Duodenal mucosa (tissue), 2 donors: Measurements from ENCODE around the gene GNAT1.
A peak's percentile ranks its signal among the peaks of the same experiment; 100 is the strongest.
"Not testable (repeated sequence)": the region's sequence is repeated elsewhere in the genome, so short reads cannot be mapped to it uniquely, and the experiment has no call there.

Source experiments
- H3K27ac ChIP-seq: one replicate; pipeline ENCODE4 v1.7.0; 2013; ENCODE audit warnings: low read depth, low read length
- H3K27me3 ChIP-seq, 2 donors: one replicate each; pipeline ENCODE4 v1.7.0; 2013; ENCODE audit warnings: low read length in 2 of 2, control low read depth in 1 of 2; ENCODE audit not compliant: insufficient read depth in 2 of 2, control insufficient read depth in 1 of 2
- H3K36me3 ChIP-seq, 2 donors: one replicate each; pipeline ENCODE4 v1.7.0; 2013; ENCODE audit warnings: low read length in 2 of 2, control low read depth in 1 of 2; ENCODE audit not compliant: insufficient read depth in 2 of 2, control insufficient read depth in 1 of 2
- H3K4me1 ChIP-seq, 2 donors: one replicate each; pipeline ENCODE4 v1.7.0; 2013; ENCODE audit warnings: low read length in 2 of 2, control low read depth in 1 of 2; ENCODE audit not compliant: insufficient read depth in 2 of 2, control insufficient read depth in 1 of 2
- H3K4me3 ChIP-seq, 2 donors: one replicate each; pipeline ENCODE4 v1.7.0; 2013; ENCODE audit warnings: low read length in 2 of 2, low read depth in 1 of 2
- H3K9ac ChIP-seq, 2 donors: one replicate each; pipeline ENCODE4 v1.7.0; 2013; ENCODE audit warnings: low read length in 2 of 2, low read depth in 1 of 2
- H3K9me3 ChIP-seq, 2 donors: one replicate each; pipeline ENCODE4 v1.7.0; 2013; ENCODE audit warnings: low read length in 2 of 2, control low read depth in 1 of 2; ENCODE audit not compliant: control insufficient read depth in 1 of 2

The GNAT1 gene

GRCh38 chr3:50228184-50228763 is 36.9 kb downstream of the GNAT1 start:
- H3K4me1 ChIP-seq, result peaks cover 16 to 25% of the 10 kb centered on the region in 2 donors
- peak overlapping the region; percentile 94 to 96 for H3K4me3 ChIP-seq

GRCh38 chr3:50229490-50229889 is 38.1 kb downstream of the GNAT1 start:
- no peak overlapping the region for H3K27ac ChIP-seq
- peaks cover 16 to 25% of the 10 kb centered on the region in 2 donors for H3K4me1 ChIP-seq
- no peaks in the 10 kb centered on the region for H3K27me3 ChIP-seq
- no peak overlapping the region for H3K9ac ChIP-seq
- H3K36me3 ChIP-seq, result no peaks in the 10 kb centered on the region
- no peak overlapping the region for H3K4me3 ChIP-seq
- H3K9me3 ChIP-seq, result no peaks in the 10 kb centered on the region

More at GRCh38 chr3:50228184-50228763, 36.9 kb downstream of the GNAT1 start:
- not testable (repeated sequence) for H3K27ac ChIP-seq, H3K36me3 ChIP-seq, H3K9me3 ChIP-seq, H3K27me3 ChIP-seq
- H3K9ac ChIP-seq, result peak overlapping the region; percentile 85 to 90

- Histone ChIP-seq H3K9me3 (no peaks in the 10 kb centered on the region), H3K36me3 (no peaks in the 10 kb centered on the region), H3K27me3 (no peaks in the 10 kb centered on the region), H3K9ac (no peak overlapping the region), H3K4me1 (peaks cover 16 to 28% of the 10 kb centered on the region in 2 donors), H3K27ac (no peak overlapping the region), H3K4me3 (no peak overlapping the region)
Observed at GRCh38 chr3:50230104-50230793, 38.8 kb downstream of the GNAT1 start.

- no peak overlapping the region for H3K4me3 ChIP-seq
- H3K36me3 ChIP-seq, result no peaks in the 10 kb centered on the region
- no peak overlapping the region for H3K9ac ChIP-seq
- no peak overlapping the region for H3K27ac ChIP-seq
- H3K27me3 ChIP-seq, result no peaks in the 10 kb centered on the region
- H3K9me3 ChIP-seq, result no peaks in the 10 kb centered on the region
- H3K4me1 ChIP-seq, result peaks cover 16 to 29% of the 10 kb centered on the region in 2 donors
Observed at GRCh38 chr3:50230794-50231125, 39.4 kb downstream of the GNAT1 start.

GRCh38 chr3:50231581-50231980 is 40.2 kb downstream of the GNAT1 start:
- Histone ChIP-seq H3K4me3 (no peak overlapping the region), H3K9ac (no peak overlapping the region), H3K27ac (no peak overlapping the region), H3K4me1 (peaks cover 16 to 25% of the 10 kb centered on the region in 2 donors), H3K27me3 (no peaks in the 10 kb centered on the region), H3K36me3 (no peaks in the 10 kb centered on the region), H3K9me3 (no peaks in the 10 kb centered on the region)

GRCh38 chr3:50232303-50232702 is 40.9 kb downstream of the GNAT1 start:
- Histone ChIP-seq H3K36me3 (no peaks in the 10 kb centered on the region), H3K27ac (no peak overlapping the region), H3K4me3 (no peak overlapping the region), H3K9me3 (no peaks in the 10 kb centered on the region), H3K4me1 (peaks cover 11 to 27% of the 10 kb centered on the region in 2 donors), H3K9ac (no peak overlapping the region), H3K27me3 (no peaks in the 10 kb centered on the region)

GRCh38 chr3:50233176-50233575 is 41.8 kb downstream of the GNAT1 start:
- no peak overlapping the region for H3K9ac ChIP-seq

GRCh38 chr3:50235716-50236483 is 44.5 kb downstream of the GNAT1 start, which contains the start of gene GNAI2:
TSS of gene GNAI2 (plus strand) at chr3:50236204. CDS start at chr3:50236336, 132 bp downstream.
- H3K4me3 ChIP-seq, result peak within 1 kb of the TSS; percentile 89 to 91
- H3K9me3 ChIP-seq, result no peaks in the 10 kb centered on the region
- peak within 1 kb of the TSS; percentile 76 to 94 for H3K9ac ChIP-seq
- peaks cover 0 to 5% of the 10 kb centered on the region in 2 donors for H3K36me3 ChIP-seq
- H3K27ac ChIP-seq, result peak within 1 kb of the TSS; percentile 68
- H3K27me3 ChIP-seq, result no peaks in the 10 kb centered on the region
- H3K4me1 ChIP-seq, result peaks cover 24 to 48% of the 10 kb centered on the region in 2 donors

More at GRCh38 chr3:50233176-50233575, 41.8 kb downstream of the GNAT1 start:
- Histone ChIP-seq H3K27ac (no peak overlapping the region), H3K36me3 (no peaks in the 10 kb centered on the region), H3K9me3 (no peaks in the 10 kb centered on the region), H3K27me3 (no peaks in the 10 kb centered on the region), H3K4me3 (no peak overlapping the region), H3K4me1 (peaks cover 14 to 30% of the 10 kb centered on the region in 2 donors)

GRCh38 chr3:50236484-50237132 is 45.2 kb downstream of the GNAT1 start:
- H3K27me3 ChIP-seq, result no peaks in the 10 kb centered on the region
- H3K9me3 ChIP-seq, result no peaks in the 10 kb centered on the region
- H3K36me3 ChIP-seq, result peaks cover 0 to 7% of the 10 kb centered on the region in 2 donors
- H3K4me1 ChIP-seq, result peaks cover 31 to 55% of the 10 kb centered on the region in 2 donors
- H3K27ac ChIP-seq, result peak overlapping the region; percentile 68
- H3K9ac ChIP-seq, result peak overlapping the region; percentile 76 to 94
- peak overlapping the region; percentile 89 to 91 for H3K4me3 ChIP-seq
